HepG2 (cell line): Measurements from ENCODE around the gene HERC5. TPM values are rescaled to one million over a fixed set of nuclear protein-coding genes. Genes with fewer than 3 reads are reported as not detected.

Source experiments
- ATAC-seq: fragments of 200-7000 bp; cut with Tn5 transposase; 3 replicates; pipeline ENCODE4 v1.9.1; 2020; ENCODE audit warnings: mild to moderate bottlenecking, moderate library complexity
- BruUV-seq: library from RNA; stranded (reverse); fragments of 400-500 nt; replicated peaks from 2 replicates; lab custom pipeline; 2021; lab: Mats Ljungman, UMichigan
- CTCF ChIA-PET: fragments of 300-600 bp; formaldehyde crosslinking; extraction: SDS; loops from one replicate; lab custom pipeline; 2021; ENCODE audit warnings: low total read pairs, inconsistent platforms, low intra/inter-chr PET ratio; lab: Yijun Ruan, JAX
- POLR2A ChIA-PET: fragments of 350-600 bp; sonication (Branson Sonifier 250); formaldehyde crosslinking; loops from one replicate; lab custom pipeline; 2020; ENCODE audit warnings: antibody characterized with exemption, inconsistent platforms; lab: Yijun Ruan, JAX
- DNase-seq: peaks from one replicate; pipeline ENCODE4 v3.0.0-alpha.2; 2015; ENCODE audit warnings: low spot score
- FAIRE-seq: peaks from 3 replicates; lab custom pipeline; 2011; peaks lifted over from hg19 to GRCh38; lab: Jason Lieb, UNC
- H2AFZ ChIP-seq: one replicate; pipeline ENCODE4 v1.6.1; 2011; ENCODE audit warnings: low read length, inconsistent platforms
- H3K27ac ChIP-seq: fragments of 300-600 bp; 3 replicates; pipeline ENCODE4 v1.8.0; 2011; ENCODE audit warnings: mixed run types, mild to moderate bottlenecking, mixed read lengths, low read length, inconsistent platforms; ENCODE audit not compliant: insufficient read depth; ENCODE audit errors: extremely low read length
- H3K27me3 ChIP-seq, 2 experiments: fragments of 200-600 bp in 1 of 2; 2 replicates in 1 of 2; 3 replicates in 1 of 2; pipeline versions ENCODE4 v1.6.0 to v1.8.0; 2011; ENCODE audit warnings: low read length in 2 of 2, mild to moderate bottlenecking in 2 of 2, moderate library complexity in 2 of 2, inconsistent platforms in 1 of 2; ENCODE audit not compliant: insufficient read depth in 2 of 2, control insufficient read depth in 1 of 2
- H3K36me3 ChIP-seq, 2 experiments: fragments of 200-600 bp in 1 of 2; replicated peaks in 1 of 2; 2 replicates in 1 of 2; 3 replicates in 1 of 2; pipeline versions ENCODE4 v1.5.1 to v1.8.0; 2011; ENCODE audit warnings: low read length in 2 of 2, inconsistent platforms in 1 of 2; ENCODE audit not compliant: insufficient read depth in 2 of 2, control insufficient read depth in 1 of 2
- H3K4me1 ChIP-seq: 2 replicates; pipeline ENCODE4 v1.5.1; 2012; ENCODE audit warnings: low read length, inconsistent platforms; ENCODE audit not compliant: insufficient read depth
- H3K4me2 ChIP-seq: 2 replicates; pipeline ENCODE4 v1.6.0; 2011; ENCODE audit warnings: low read depth, low read length, inconsistent platforms
- H3K4me3 ChIP-seq, 3 experiments: fragments of 200-600 bp in 1 of 3; sonication (generic), shearing (Covaris generic) in 1 of 3; replicated peaks in 1 of 3; 2 replicates each; pipeline ENCODE4 v1.5.1; 2011 to 2016; ENCODE audit warnings: low read length in 3 of 3, inconsistent platforms in 2 of 3, low read depth in 2 of 3, mild to moderate bottlenecking in 2 of 3, control low read depth in 1 of 3, mixed read lengths in 1 of 3; ENCODE audit not compliant: insufficient read depth in 1 of 3
- H3K79me2 ChIP-seq: one replicate; pipeline ENCODE4 v1.6.1; 2011; ENCODE audit warnings: low read length, inconsistent platforms; ENCODE audit not compliant: insufficient read depth
- H3K9ac ChIP-seq: 2 replicates; pipeline ENCODE4 v1.6.0; 2011; ENCODE audit warnings: mild to moderate bottlenecking, low read depth, low read length, inconsistent platforms; ENCODE audit not compliant: insufficient read depth
- H3K9me3 ChIP-seq: 2 replicates; pipeline ENCODE4 v1.5.1; 2012; ENCODE audit warnings: mild to moderate bottlenecking, low read length
- H4K20me1 ChIP-seq: 2 replicates; pipeline ENCODE4 v1.6.0; 2011; ENCODE audit warnings: inconsistent platforms, mild to moderate bottlenecking, low read length, moderate library complexity; ENCODE audit not compliant: insufficient read depth
- KAT2B ChIP-seq: fragments of 150-350 bp; IDR thresholded peaks from 2 replicates; pipeline ENCODE4 v1.6.1; 2014; ENCODE audit warnings: low read depth, low read length, borderline replicate concordance
- PAX8 ChIP-seq: sonication (generic); formaldehyde crosslinking; IDR thresholded peaks from 2 replicates; pipeline ENCODE4 v1.8.0; 2022; ENCODE audit warnings: mild to moderate bottlenecking, missing genetic modification reagents, borderline replicate concordance
- POGZ ChIP-seq: sonication (generic); formaldehyde crosslinking; IDR thresholded peaks from 2 replicates; pipeline ENCODE4 v1.4.0; 2020; ENCODE audit warnings: mild to moderate bottlenecking, missing genetic modification reagents
- RAD51 ChIP-seq: fragments of 450-650 bp; IDR thresholded peaks from 2 replicates; pipeline ENCODE4 v1.6.1; 2016; ENCODE audit warnings: borderline replicate concordance
- SIN3A ChIP-seq: IDR thresholded peaks from 2 replicates; pipeline ENCODE4 v1.6.1; 2011; ENCODE audit warnings: low read depth, mild to moderate bottlenecking, control low read depth, low read length, borderline replicate concordance
- TP53 ChIP-seq: sonication (generic); formaldehyde crosslinking; conservative IDR thresholded peaks from 2 replicates; pipeline ENCODE4 v1.4.0; 2020; ENCODE audit warnings: missing genetic modification reagents
- ZBTB39 ChIP-seq: sonication (generic); formaldehyde crosslinking; IDR thresholded peaks from 2 replicates; pipeline ENCODE4 v1.5.0; 2020; ENCODE audit warnings: missing genetic modification reagents
- ZFAT ChIP-seq: sonication (generic); formaldehyde crosslinking; conservative IDR thresholded peaks from 2 replicates; pipeline ENCODE4 v1.8.1; 2023; ENCODE audit warnings: missing genetic modification reagents, inconsistent platforms
- ZGPAT ChIP-seq: IDR thresholded peaks from 2 replicates; pipeline ENCODE4 v1.6.1; 2016; ENCODE audit warnings: mild to moderate bottlenecking
- ZNF441 ChIP-seq: sonication (generic); formaldehyde crosslinking; IDR thresholded peaks from 2 replicates; pipeline ENCODE4 v1.7.0; 2021; ENCODE audit warnings: missing genetic modification reagents, borderline replicate concordance
- ZNF576 ChIP-seq: sonication (generic); formaldehyde crosslinking; IDR thresholded peaks from 2 replicates; pipeline ENCODE4 v1.4.0; 2020; ENCODE audit warnings: mild to moderate bottlenecking, missing genetic modification reagents
- ZNF607 ChIP-seq: sonication (generic); formaldehyde crosslinking; IDR thresholded peaks from 2 replicates; pipeline ENCODE4 v1.5.1; 2020; ENCODE audit warnings: missing genetic modification reagents, mild to moderate bottlenecking, borderline replicate concordance
- ZNF773 ChIP-seq: sonication (generic); formaldehyde crosslinking; IDR thresholded peaks from 2 replicates; pipeline ENCODE4 v1.4.0; 2020; ENCODE audit warnings: missing genetic modification reagents, borderline replicate concordance
- ZNF775 ChIP-seq: sonication (generic); formaldehyde crosslinking; IDR thresholded peaks from 2 replicates; pipeline ENCODE4 v1.4.0; 2020; ENCODE audit warnings: missing genetic modification reagents, mild to moderate bottlenecking, moderate library complexity, borderline replicate concordance
- in situ Hi-C: cut with HindIII; loops from 2 replicates; pipeline ENCODE4 v1.10.0; 2017; ENCODE audit warnings: low pct_unique_long_range_greater_than_20kb; ENCODE audit not compliant: extremely low pct_ligation_motif_present
- intact Hi-C: fragments of 100-400 bp; cut with micrococcal nuclease; formaldehyde crosslinking; loops from one replicate; pipeline ENCODE4 v1.10.0; 2022; ENCODE audit not compliant: unreplicated experiment
- polyA plus RNA-seq, 8 experiments: library from polyadenylated mRNA; depleted of rRNA in 3 of 8; stranded (reverse) in 7 of 8; unstranded in 1 of 8; fragments of >200 nt; fragmentation: Illumina TruSeq in 4 of 8; extraction: Trizol in 4 of 8; gene quantifications; 2 replicates each; pipeline versions ENCODE4 v1.2.1 to v1.2.3, GENCODE V29; 2011 to 2016; ENCODE audit warnings: low read depth in 4 of 8, missing spikeins in 1 of 8, mixed read lengths in 1 of 8; ENCODE audit not compliant: insufficient read depth in 1 of 8
- total RNA-seq, 5 experiments: library from RNA; depleted of rRNA; stranded (reverse); fragments of >200 nt; fragmentation: Illumina TruSeq; extraction: Trizol; gene quantifications; 2 replicates each; pipeline ENCODE4 v1.2.3, GENCODE V29; 2016; ENCODE audit warnings: low read depth in 1 of 5
- TF ChIP-seq, protein P1 (sequence below): sonication (generic); formaldehyde crosslinking; IDR thresholded peaks from 2 replicates; pipeline ENCODE4 v1.5.0; 2020; ENCODE audit warnings: mild to moderate bottlenecking, missing genetic modification reagents

HERC5 gene
- total and polyA plus RNA-seq, 2 of the 13 experiments (the other 11 are each of a cell fraction or from before 2014, with no cell fraction given): 0.13 to 0.33 TPM

GRCh38 chr4:88448889-88449288 lies 8.0 kb upstream of the HERC5 start:
- DNase-seq: no peak
- FAIRE-seq: no peak
- intact Hi-C loops: no loop called here
- Histone ChIP-seq H3K9ac (no peak overlapping the region), H3K27me3 (0 out of 5 replicates have a peak, but pooled peaks cover 0 to 2% of the 10 kb centered on the region in 2 experiments), H3K79me2 (no peaks in the 10 kb centered on the region), H3K9me3 (no peaks in the 10 kb centered on the region), H3K4me2 (no peak overlapping the region), H3K36me3 (no peaks in the 10 kb centered on the region), H3K4me3 (no peak overlapping the region), H2AFZ (no peak overlapping the region), H3K4me1 (no peaks in the 10 kb centered on the region)
- no TSS peak for BruUV-seq
- ATAC-seq: no peak
- in situ Hi-C loops: no loop called here
- POLR2A ChIA-PET: no interaction called here
- no peak for TF ChIP-seq ZGPAT (CRISPR knock-in tag)
- no peak for TF ChIP-seq KAT2B
- TF ChIP-seq TP53 (CRISPR knock-in tag): no peak
- no peak for TF ChIP-seq ZNF441
- no peak for TF ChIP-seq ZBTB39 (CRISPR knock-in tag)
- TF ChIP-seq, all 625 proteins: peak for 0
- no peaks in the 10 kb centered on the region for H4K20me1 ChIP-seq
- CTCF ChIA-PET: no interaction called here
- H3K27ac ChIP-seq: no peak overlapping the region

DNA sequence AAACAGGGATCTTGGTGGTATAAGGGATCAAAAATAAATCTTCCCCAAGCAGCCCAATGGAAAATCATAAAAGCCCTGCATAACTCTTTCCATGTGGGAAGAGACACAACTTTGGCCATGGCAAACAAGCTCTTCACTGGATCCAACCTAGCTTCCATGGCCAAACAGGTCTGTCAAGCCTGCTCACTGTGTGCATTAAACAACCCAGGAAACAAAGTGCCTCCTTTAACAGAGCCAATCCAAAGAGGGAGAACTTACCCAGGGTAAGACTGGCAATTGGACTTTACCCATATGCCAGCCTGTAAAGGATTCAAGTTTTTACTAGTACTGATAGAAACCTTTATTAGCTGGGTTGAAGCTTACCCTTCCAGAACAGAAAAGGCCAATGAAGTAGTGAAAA lies 7.6 kb upstream of the HERC5 start:
- Histone ChIP-seq H3K9ac (no peak overlapping the region), H3K4me1 (no peaks in the 10 kb centered on the region), H3K4me3 (no peak overlapping the region), H2AFZ (no peak overlapping the region), H4K20me1 (no peaks in the 10 kb centered on the region), H3K36me3 (no peaks in the 10 kb centered on the region), H3K27me3 (0 out of 5 replicates have a peak, but pooled peaks cover 0 to 2% of the 10 kb centered on the region in 2 experiments), H3K4me2 (no peak overlapping the region), H3K79me2 (no peaks in the 10 kb centered on the region), H3K27ac (no peak overlapping the region), H3K9me3 (no peaks in the 10 kb centered on the region)
- intact Hi-C loops: no loop called here
- POLR2A ChIA-PET: no interaction called here
- BruUV-seq: no TSS peak
- FAIRE-seq (no peak), DNase-seq (no peak), ATAC-seq (no peak)
- CTCF ChIA-PET: no interaction called here
- in situ Hi-C loops: no loop called here
- no peak for TF ChIP-seq RAD51
- TF ChIP-seq PAX8 (CRISPR knock-in tag): no peak
- TF ChIP-seq, protein P1, sequence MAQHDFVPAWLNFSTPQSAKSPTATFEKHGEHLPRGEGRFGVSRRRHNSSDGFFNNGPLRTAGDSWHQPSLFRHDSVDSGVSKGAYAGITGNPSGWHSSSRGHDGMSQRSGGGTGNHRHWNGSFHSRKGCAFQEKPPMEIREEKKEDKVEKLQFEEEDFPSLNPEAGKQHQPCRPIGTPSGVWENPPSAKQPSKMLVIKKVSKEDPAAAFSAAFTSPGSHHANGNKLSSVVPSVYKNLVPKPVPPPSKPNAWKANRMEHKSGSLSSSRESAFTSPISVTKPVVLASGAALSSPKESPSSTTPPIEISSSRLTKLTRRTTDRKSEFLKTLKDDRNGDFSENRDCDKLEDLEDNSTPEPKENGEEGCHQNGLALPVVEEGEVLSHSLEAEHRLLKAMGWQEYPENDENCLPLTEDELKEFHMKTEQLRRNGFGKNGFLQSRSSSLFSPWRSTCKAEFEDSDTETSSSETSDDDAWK (CRISPR knock-in tag): no peak
- no peak for TF ChIP-seq ZNF775
- TF ChIP-seq ZNF773 (CRISPR knock-in tag): no peak
- TF ChIP-seq SIN3A: no peak
- TF ChIP-seq ZNF576 (CRISPR knock-in tag): no peak
- TF ChIP-seq ZFAT (CRISPR knock-in tag): no peak
- no peak for TF ChIP-seq ZNF607 (CRISPR knock-in tag)
- no peak for TF ChIP-seq POGZ
